IPS-18a (cell line): ENCODE measurements around the gene ADARB2.
A peak's percentile ranks its signal among the peaks of the same experiment; 100 is the strongest.
"Not testable (repeated sequence)": the region's sequence is repeated elsewhere in the genome, so short reads cannot be mapped to it uniquely, and the experiment has no call there.

Experiments
- H3K27ac ChIP-seq: one replicate; pipeline ENCODE4 v1.5.1; 2013; ENCODE audit warnings: low read length
- H3K27me3 ChIP-seq: one replicate; pipeline ENCODE4 v1.6.1; 2013; ENCODE audit warnings: mild to moderate bottlenecking, low read length; ENCODE audit not compliant: control insufficient read depth, insufficient read depth
- H3K36me3 ChIP-seq: one replicate; pipeline ENCODE4 v1.6.1; 2013; ENCODE audit warnings: low read depth, low read length; ENCODE audit not compliant: control insufficient read depth
- H3K4me1 ChIP-seq: one replicate; pipeline ENCODE4 v1.6.1; 2013; ENCODE audit warnings: low read depth, low read length; ENCODE audit not compliant: control insufficient read depth
- H3K4me3 ChIP-seq: one replicate; pipeline ENCODE4 v1.5.1; 2013; ENCODE audit warnings: low read length
- H3K9ac ChIP-seq: one replicate; pipeline ENCODE4 v1.6.1; 2013; ENCODE audit warnings: mild to moderate bottlenecking, low read length, moderate library complexity
- H3K9me3 ChIP-seq: one replicate; pipeline ENCODE4 v1.6.1; 2013; ENCODE audit warnings: low read depth, low read length; ENCODE audit not compliant: control insufficient read depth

The ADARB2 gene

GRCh38 chr10:1431229-1431628 is 306.1 kb downstream of the ADARB2 start:
- Histone ChIP-seq H3K36me3 (no peaks in the 10 kb centered on the region), H3K9me3 (peaks cover 5% of the 10 kb centered on the region), H3K27me3 (no peaks in the 10 kb centered on the region), H3K4me1 (peaks cover 13% of the 10 kb centered on the region), H3K4me3 (no peak overlapping the region), H3K9ac (no peak overlapping the region), H3K27ac (no peak overlapping the region)

DNA sequence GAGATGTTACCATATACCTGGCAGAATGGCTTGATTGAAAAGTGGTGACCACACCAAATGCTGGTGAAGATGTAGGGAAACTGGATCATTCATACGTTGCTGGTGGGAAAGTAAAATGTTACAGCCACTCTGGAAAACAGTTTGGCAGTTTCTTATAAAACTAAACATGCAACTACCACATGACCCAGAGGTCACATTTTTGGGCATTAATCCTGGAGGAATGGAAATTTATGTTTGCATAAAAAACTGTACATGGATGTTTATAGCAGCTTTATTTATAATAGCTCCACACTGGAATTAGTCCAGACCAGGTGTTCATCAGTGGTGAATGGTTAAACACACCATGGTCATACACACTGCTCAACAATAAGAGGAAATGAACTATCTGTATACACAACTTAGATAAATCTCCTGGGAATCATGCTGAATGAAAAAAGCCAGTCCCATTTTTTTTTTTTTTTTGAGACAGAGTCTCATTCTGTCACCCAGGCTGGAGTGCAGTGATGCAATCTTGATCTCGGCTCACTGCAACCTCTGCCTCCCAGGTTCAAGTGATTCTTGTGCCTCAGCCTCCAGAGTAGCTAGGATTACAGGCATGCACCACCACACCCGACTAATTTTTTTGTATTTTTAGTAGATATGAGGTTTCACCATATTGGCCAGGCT is 309.7 kb downstream of the ADARB2 start:
- H3K27me3 ChIP-seq, H3K36me3 ChIP-seq, H3K27ac ChIP-seq, H3K9ac ChIP-seq, H3K9me3 ChIP-seq, H3K4me1 ChIP-seq, H3K4me3 ChIP-seq: not testable (repeated sequence)

GRCh38 chr10:1426786-1427185 is 310.5 kb downstream of the ADARB2 start:
- Histone ChIP-seq H3K9ac (no peak overlapping the region), H3K4me1 (no peaks in the 10 kb centered on the region), H3K27ac (no peak overlapping the region), H3K27me3 (peaks cover 2% of the 10 kb centered on the region), H3K9me3 (peaks cover 5% of the 10 kb centered on the region), H3K4me3 (no peak overlapping the region), H3K36me3 (no peaks in the 10 kb centered on the region)

- Histone ChIP-seq H3K4me3 (no peak overlapping the region), H3K4me1 (peaks cover 8% of the 10 kb centered on the region), H3K36me3 (no peaks in the 10 kb centered on the region), H3K9me3 (peaks cover 3% of the 10 kb centered on the region), H3K9ac (no peak overlapping the region), H3K27me3 (peaks cover 7% of the 10 kb centered on the region), H3K27ac (no peak overlapping the region)
These were observed 311.4 kb downstream of the ADARB2 start for GRCh38 chr10:1425879-1426278.

DNA sequence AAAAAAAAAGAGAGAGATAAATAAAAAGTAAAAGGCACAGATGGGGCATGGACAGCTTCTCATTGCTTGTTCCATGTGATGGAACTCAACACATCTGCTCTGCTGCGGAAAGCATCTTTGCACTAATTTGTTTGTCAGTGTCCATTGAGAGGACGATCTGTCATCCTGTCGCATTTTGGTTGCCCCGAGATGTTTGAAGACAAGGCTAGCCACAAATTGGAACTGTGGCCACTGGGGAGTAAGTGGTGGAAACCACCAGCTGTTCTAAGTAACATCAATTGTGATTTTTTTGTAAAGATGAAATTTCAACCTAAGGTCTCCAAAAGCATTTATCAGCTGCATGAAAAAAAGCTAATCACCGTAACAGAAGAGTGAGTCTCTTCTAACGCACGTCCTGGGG is 312.7 kb downstream of the ADARB2 start:
- H3K9ac ChIP-seq: no peak overlapping the region
- peaks cover 15% of the 10 kb centered on the region for H3K27me3 ChIP-seq

GRCh38 chr10:1423676-1424253 is 313.6 kb downstream of the ADARB2 start:
- no peaks in the 10 kb centered on the region for H3K36me3 ChIP-seq
- peaks cover 19% of the 10 kb centered on the region for H3K27me3 ChIP-seq
- no peak overlapping the region for H3K4me3 ChIP-seq
- H3K9me3 ChIP-seq: no peaks in the 10 kb centered on the region
- H3K9ac ChIP-seq: no peak overlapping the region
- H3K4me1 ChIP-seq: peaks cover 11% of the 10 kb centered on the region
- no peak overlapping the region for H3K27ac ChIP-seq

More for the DNA sequence above, 312.7 kb downstream of the ADARB2 start:
- peaks cover 11% of the 10 kb centered on the region for H3K4me1 ChIP-seq
- no peaks in the 10 kb centered on the region for H3K9me3 ChIP-seq
- H3K36me3 ChIP-seq: no peaks in the 10 kb centered on the region
- H3K27ac ChIP-seq: no peak overlapping the region
- H3K4me3 ChIP-seq: no peak overlapping the region

DNA sequence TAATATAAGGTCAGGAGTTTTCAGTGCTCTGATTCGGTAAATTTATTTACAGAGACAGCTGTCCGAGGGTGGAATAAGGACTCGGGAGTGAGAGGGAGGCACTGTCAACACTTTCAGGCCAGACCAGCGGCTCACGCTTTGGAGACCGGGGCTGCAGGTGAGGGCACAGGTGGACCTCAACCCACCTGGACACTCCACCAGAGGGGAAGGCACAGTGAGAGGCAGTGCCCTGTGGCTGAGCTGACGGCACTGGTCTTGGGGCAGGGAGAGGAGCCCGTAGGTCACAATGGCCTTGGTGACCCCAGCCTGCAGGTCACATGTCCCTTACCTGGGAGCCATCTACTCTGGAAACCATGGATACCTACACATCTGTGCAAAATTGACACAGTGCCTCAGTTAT is 315.1 kb downstream of the ADARB2 start:
- Histone ChIP-seq H3K27ac (no peak overlapping the region), H3K36me3 (no peaks in the 10 kb centered on the region), H3K4me1 (peaks cover 11% of the 10 kb centered on the region), H3K9ac (no peak overlapping the region), H3K27me3 (peaks cover 19% of the 10 kb centered on the region), H3K9me3 (no peaks in the 10 kb centered on the region), H3K4me3 (no peak overlapping the region)

- H3K27ac ChIP-seq: no peak overlapping the region
- peak overlapping the region; percentile 80 for H3K4me3 ChIP-seq
- peaks cover 11% of the 10 kb centered on the region for H3K4me1 ChIP-seq
- H3K9me3 ChIP-seq: no peaks in the 10 kb centered on the region
- H3K36me3 ChIP-seq: no peaks in the 10 kb centered on the region
- peaks cover 19% of the 10 kb centered on the region for H3K27me3 ChIP-seq
- H3K9ac ChIP-seq: no peak overlapping the region
These were observed 316.5 kb downstream of the ADARB2 start for GRCh38 chr10:1420661-1421362.

- Histone ChIP-seq H3K27ac (no peak overlapping the region), H3K9ac (no peak overlapping the region), H3K36me3 (no peaks in the 10 kb centered on the region), H3K4me1 (peaks cover 11% of the 10 kb centered on the region), H3K4me3 (peak overlapping the region; percentile 80), H3K27me3 (peaks cover 19% of the 10 kb centered on the region), H3K9me3 (no peaks in the 10 kb centered on the region)
These were observed 317.3 kb downstream of the ADARB2 start for GRCh38 chr10:1419796-1420610.

GRCh38 chr10:1418031-1418550 is 319.2 kb downstream of the ADARB2 start:
- H3K9me3 ChIP-seq: no peaks in the 10 kb centered on the region
- H3K9ac ChIP-seq: no peak overlapping the region
- no peak overlapping the region for H3K4me3 ChIP-seq
- H3K27ac ChIP-seq: no peak overlapping the region
- H3K27me3 ChIP-seq: peaks cover 19% of the 10 kb centered on the region
- peaks cover 11% of the 10 kb centered on the region for H3K4me1 ChIP-seq
- H3K36me3 ChIP-seq: no peaks in the 10 kb centered on the region

GRCh38 chr10:1417574-1417973 is 319.8 kb downstream of the ADARB2 start:
- Histone ChIP-seq H3K9ac (no peak overlapping the region), H3K36me3 (no peaks in the 10 kb centered on the region), H3K4me3 (no peak overlapping the region), H3K9me3 (no peaks in the 10 kb centered on the region), H3K27me3 (peaks cover 19% of the 10 kb centered on the region), H3K4me1 (peaks cover 11% of the 10 kb centered on the region), H3K27ac (no peak overlapping the region)
